HG03097 (cell line): ENCODE data around the gene GDNF.
"Not testable (repeated sequence)": the region's sequence is repeated elsewhere in the genome, so short reads cannot be mapped to it uniquely, and the experiment has no call there.

ENCODE experiments used
- ATAC-seq: cut with Tn5 transposase; IDR thresholded peaks from one replicate; pipeline ENCODE4 v1.9.1; 2021; ENCODE audit not compliant: unreplicated experiment, low FRiP score

The GDNF gene

DNA sequence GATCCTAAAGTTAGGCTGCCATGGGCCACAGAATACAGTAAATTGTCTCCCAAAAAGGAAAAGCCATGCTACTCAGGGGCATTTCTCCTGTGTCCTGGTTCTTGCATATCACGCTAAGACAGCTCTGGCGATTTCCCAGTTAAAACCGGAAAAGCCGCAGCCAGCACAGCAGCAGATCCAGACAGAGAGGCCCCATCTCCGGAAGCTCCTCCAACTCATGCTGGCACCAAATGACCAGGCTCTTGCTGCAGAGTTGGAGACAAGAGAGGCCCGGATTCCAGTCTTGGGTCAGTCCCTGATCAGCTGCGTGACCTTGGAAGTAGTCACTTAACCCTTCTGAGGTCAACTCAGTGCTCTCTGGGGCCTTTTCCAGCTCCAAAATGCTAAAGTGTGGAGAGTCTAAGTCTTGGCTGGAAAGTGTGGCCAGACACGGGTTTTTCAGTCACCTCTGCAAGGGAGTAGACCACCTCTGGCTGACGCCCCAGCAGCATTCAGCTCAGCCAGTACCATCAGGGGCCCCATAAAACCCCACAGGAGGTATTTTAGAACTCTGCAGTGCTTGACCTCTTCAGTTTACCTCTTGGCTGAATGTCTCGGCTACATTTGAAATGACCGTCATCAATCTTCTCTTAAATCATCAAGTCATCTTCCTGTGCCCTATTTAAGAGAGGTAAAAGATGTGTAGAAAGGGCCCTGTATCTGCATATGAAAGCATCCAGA lies 16.2 kb downstream of the GDNF start:
- ATAC-seq, result no peak

DNA sequence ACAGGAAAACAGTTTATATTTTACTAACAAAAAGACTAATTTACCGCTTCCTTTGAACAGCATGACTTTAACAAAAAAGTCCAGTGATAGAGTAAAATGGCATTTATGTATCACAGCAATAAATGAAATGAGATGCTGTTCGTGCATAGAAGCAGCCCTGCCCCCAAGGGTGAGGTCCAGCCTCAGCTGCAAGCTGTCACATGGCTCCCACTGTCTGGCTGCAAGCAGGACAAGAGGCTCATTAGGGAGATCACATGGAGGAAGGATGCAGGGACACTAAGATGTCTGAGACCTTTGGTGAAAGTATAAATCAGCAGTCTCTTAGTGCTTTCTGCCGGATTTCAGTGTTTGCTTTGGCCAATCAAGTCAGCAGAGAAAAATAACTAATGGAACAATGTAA lies 23.0 kb downstream of the GDNF start:
- ATAC-seq, result no peak

GRCh38 chr5:37816331-37816730 lies 23.5 kb downstream of the GDNF start:
- no peak for ATAC-seq

GRCh38 chr5:37815913-37816312 lies 23.9 kb downstream of the GDNF start:
- no peak for ATAC-seq

- ATAC-seq, result no peak
These were observed 25.1 kb downstream of the GDNF start for GRCh38 chr5:37814699-37815098.

DNA sequence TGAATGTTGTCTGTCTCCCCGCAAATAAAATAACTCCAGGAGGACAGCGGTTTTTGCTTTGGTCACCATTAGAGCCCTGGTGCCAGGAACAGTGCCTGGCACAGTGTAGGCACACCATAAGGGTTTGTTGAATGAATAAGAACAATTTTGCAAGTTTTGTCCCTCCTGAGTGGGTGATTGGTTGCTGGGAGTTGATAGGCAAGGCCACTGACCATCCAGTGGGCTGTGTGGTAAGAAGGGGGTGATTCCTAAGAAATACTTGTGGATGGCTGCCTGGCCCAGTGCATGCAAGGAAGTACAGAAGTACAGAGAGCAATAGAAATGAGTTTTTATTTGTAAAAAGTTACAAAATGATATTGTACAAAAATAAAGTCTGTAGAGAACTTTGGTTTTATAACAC lies 27.5 kb downstream of the GDNF start:
- no peak for ATAC-seq

DNA sequence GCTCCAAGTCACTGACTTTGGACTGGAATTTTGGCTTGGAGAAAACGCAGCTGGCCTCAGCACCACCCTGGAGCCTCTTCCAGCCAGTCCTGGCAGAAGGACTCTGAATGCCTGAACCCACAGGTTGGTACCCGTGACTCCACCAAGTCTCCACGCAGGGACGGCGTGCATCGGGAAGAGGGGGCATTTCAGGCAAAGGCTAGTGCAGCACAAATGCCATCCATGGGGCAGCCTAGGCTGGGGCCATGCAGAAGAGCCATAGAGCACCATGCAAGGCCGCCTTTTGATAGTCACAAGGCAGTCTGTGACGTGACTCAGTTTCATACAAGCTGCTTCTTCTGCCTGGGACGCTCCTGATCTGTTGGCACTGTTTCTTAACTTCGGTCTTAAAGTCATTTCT lies 28.0 kb downstream of the GDNF start:
- ATAC-seq, result no peak

GRCh38 chr5:37810311-37810710 lies 29.5 kb downstream of the GDNF start:
- no peak for ATAC-seq

DNA sequence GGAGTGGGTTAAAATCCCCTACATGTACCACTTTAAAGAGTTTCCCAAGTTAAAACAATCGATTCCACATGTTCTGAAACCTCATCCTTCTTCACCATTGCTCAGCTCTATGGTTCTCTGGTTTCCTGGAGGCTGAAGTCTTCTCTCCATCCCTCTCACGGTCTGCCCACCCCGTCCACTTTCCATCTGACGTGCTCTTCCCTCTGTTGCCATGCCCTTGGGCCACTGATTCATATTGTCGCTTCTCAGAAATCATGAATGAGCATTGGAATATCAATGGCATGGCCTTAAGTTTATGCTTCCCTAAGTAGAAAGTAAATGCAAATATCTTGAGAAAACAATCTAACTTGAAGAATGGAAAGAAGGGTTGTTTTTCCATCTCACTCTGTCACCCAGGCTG lies 30.9 kb downstream of the GDNF start:
- ATAC-seq, result no peak

- ATAC-seq, result no peak
These were observed 32.1 kb downstream of the GDNF start for GRCh38 chr5:37807621-37808301.

GRCh38 chr5:37807015-37807414 lies 32.8 kb downstream of the GDNF start:
- ATAC-seq, result no peak

GRCh38 chr5:37806476-37806875 lies 33.4 kb downstream of the GDNF start:
- ATAC-seq, result no peak

GRCh38 chr5:37806016-37806415 lies 33.8 kb downstream of the GDNF start:
- no peak for ATAC-seq

- no peak for ATAC-seq
These were observed 35.4 kb downstream of the GDNF start for GRCh38 chr5:37804401-37804800.

DNA sequence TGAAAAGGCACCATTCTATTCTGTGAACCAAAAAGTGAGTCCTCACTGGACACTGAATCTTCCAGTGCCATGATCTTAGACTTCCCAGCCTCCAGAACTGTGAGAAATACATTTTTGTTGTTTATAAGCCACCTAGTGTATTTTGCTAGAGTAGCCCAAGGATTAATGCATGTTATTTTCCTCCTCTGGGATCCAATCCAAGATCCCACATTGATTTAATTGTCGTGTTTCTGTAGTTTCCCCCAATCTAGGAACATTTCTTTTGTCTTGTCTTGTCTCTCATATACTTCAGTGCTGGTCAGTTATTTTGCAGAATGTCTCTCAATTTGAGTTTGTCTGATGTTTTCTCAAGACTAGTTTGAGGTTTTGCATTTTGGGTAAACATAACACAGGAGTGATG lies 36.4 kb downstream of the GDNF start:
- no peak for ATAC-seq

DNA sequence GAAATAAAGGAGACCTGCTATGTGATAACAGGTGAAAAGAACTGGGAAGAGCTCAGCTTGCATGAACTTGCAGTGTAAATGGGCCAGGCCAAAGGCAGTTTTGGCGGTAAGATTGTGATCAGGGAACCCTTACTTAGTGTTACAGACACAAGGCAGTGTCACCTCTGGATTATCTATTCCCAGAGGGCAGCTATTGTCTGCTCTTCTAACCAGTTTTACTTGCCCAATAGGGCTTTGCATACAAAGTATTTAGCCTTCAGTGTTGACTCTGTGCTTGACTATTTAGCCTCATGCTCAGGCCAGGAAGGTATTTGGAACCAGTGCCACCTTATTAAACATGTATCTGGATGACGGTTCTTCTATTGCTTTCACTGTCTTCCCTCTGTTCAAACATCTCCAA lies 38.3 kb downstream of the GDNF start:
- no peak for ATAC-seq

DNA sequence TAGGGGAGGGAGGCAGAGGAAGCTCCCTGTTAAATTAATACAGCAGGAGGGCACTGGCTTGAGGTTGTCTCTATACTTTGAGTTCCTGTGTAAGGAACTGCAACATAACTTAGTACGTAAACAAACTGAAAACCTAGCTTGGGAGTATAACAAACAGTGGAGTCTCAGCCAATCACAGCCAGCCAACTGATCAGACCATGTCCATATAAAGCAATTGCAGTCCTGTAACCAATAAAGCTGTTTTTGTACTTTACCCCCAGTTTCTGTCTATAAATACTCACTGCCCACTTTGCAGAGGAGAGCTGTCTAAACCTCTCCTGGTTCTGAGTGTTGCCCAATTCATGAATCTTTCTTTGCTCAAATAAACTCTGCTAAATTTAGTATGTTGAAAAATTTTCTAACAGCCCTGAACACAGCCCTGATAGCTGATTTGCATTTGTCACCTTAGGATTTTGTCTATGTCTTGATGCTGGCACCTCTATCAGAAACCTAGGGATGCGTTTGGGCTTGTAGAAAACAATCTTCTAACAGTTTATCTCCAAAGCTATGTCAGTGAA lies 39.9 kb downstream of the GDNF start:
- ATAC-seq, result no peak

DNA sequence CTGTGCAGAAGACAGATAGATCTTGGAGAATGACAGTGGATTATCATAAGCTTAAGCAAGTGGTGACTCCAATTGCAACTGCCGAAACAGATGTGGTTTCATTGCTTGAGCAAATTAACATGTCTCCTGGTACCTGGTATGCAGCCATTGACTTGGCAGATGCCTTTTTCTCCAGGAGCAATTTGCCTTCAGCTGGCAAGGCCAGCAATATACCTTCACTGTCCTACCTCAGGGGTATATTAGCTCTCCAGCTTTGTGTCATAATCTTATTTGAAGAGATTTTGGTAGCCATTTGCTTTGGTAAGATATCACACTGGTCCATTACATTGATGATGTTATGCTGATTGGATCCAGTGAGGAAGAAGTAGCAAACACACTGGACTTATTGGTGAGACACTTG lies 43.4 kb downstream of the GDNF start:
- ATAC-seq, result not testable (repeated sequence)

- not testable (repeated sequence) for ATAC-seq
These were observed 44.5 kb downstream of the GDNF start for GRCh38 chr5:37795292-37795691.

- ATAC-seq, result no peak
These were observed 46.7 kb downstream of the GDNF start for GRCh38 chr5:37792975-37793631.

DNA sequence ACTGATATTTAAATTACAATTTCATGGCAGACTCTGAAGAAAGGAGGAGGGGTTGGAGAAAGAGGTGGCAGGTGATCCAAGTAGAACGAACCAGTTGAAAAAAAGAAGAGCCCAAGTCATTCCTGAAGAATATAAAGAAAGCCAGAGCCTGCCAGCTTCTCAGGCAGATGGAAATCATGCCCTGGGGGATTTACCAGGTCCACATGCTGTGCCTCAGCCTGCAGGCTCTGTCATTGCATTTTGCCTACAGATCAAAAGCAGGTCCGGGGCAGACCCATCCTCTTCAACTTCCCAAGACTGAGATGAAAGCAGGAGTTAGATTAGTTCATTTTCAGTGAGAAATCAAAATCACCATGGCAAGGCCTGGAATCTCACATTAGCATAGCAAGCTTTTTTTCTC lies 48.5 kb downstream of the GDNF start:
- ATAC-seq, result no peak

GRCh38 chr5:37789991-37790390 lies 49.9 kb downstream of the GDNF start:
- no peak for ATAC-seq
